ENCODE measurements around the gene PCCB.

DNA sequence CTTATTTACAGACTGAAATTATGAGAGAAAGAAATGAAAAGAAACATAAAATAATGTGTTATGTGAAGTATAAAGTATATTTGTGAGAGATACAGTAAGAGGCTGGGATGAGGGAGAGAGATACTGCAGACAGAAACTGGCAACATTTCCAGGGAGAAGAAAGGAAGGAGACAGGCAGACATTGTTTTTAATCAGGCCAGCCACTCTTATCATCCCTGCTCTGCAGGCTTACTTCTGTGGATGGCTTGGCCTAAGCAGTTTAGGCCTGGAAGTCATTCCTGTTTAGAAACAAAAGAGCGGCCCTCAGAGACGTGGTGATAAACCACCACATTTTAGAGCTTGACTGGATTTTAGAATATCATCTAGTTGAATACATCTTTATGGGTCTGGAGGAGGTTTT lies 12.4 kb downstream of the PCCB start:
- no peak for TF ChIP-seq POLR2A (IDR thresholded peaks at IDR 0.05)
- TF ChIP-seq, protein P1, sequence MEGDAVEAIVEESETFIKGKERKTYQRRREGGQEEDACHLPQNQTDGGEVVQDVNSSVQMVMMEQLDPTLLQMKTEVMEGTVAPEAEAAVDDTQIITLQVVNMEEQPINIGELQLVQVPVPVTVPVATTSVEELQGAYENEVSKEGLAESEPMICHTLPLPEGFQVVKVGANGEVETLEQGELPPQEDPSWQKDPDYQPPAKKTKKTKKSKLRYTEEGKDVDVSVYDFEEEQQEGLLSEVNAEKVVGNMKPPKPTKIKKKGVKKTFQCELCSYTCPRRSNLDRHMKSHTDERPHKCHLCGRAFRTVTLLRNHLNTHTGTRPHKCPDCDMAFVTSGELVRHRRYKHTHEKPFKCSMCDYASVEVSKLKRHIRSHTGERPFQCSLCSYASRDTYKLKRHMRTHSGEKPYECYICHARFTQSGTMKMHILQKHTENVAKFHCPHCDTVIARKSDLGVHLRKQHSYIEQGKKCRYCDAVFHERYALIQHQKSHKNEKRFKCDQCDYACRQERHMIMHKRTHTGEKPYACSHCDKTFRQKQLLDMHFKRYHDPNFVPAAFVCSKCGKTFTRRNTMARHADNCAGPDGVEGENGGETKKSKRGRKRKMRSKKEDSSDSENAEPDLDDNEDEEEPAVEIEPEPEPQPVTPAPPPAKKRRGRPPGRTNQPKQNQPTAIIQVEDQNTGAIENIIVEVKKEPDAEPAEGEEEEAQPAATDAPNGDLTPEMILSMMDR (IDR thresholded peaks at IDR 0.05), result no peak

Data from thyroid gland (tissue), 4 donors.